Measurements from ENCODE around the gene ADGRF3.

Gene ADGRF3

GRCh38 chr2:26283606-26284005, 63.0 kb downstream of the ADGRF3 start:
- H3K4ac ChIP-seq (ENCODE audit: low read length) = no peak overlapping the region
- peaks cover 7 to 93% of the 10 kb centered on the region in 2 donors for H3K36me3 ChIP-seq (replicated peaks in 1 of 2; ENCODE audit: control insufficient read depth in 2 of 2, insufficient read depth in 2 of 2, low read length in 2 of 2)
- DNase-seq (ENCODE audit: low spot score) = no peak
- no peak overlapping the region for H3K18ac ChIP-seq (ENCODE audit: low read length)
- H4K8ac ChIP-seq (ENCODE audit: low read depth, low read length) = no peak overlapping the region
- H3K9me3 ChIP-seq (replicated peaks in 1 of 2; ENCODE audit: control insufficient read depth in 2 of 2, insufficient read depth in 1 of 2, low read depth in 1 of 2, low read length in 2 of 2) = no peaks in the 10 kb centered on the region
- no peak overlapping the region for H3K4me3 ChIP-seq (ENCODE audit: low read length in 2 of 2)
- no peaks in the 10 kb centered on the region for H3K79me1 ChIP-seq (ENCODE audit: low read depth, low read length)
- WGBS, 2 donors (ENCODE audit: extremely low coverage in 2 of 2, insufficient read length in 2 of 2, insufficient replicate concordance in 1 of 2) = no CpG with 5 or more reads among the region's 2 CpGs
- H3K23ac ChIP-seq (ENCODE audit: low read depth, low read length, poor library complexity) = no peak overlapping the region
- H2BK12ac ChIP-seq (ENCODE audit: low read length) = no peak overlapping the region
- no peak overlapping the region for H2AFZ ChIP-seq (ENCODE audit: low read length)
- no peak overlapping the region for H2BK120ac ChIP-seq (ENCODE audit: low read depth, low read length)
- H3K27me3 ChIP-seq (ENCODE audit: control insufficient read depth in 3 of 3, insufficient read depth in 3 of 3, low read depth in 1 of 3, low read length in 3 of 3) = no peaks in the 10 kb centered on the region
- H2BK15ac ChIP-seq (ENCODE audit: low read length) = no peak overlapping the region
- H4K91ac ChIP-seq (ENCODE audit: low read depth, low read length, poor library complexity) = no peak overlapping the region
- H2BK5ac ChIP-seq (ENCODE audit: low read length) = no peak overlapping the region
- no peak overlapping the region for H3K27ac ChIP-seq (replicated peaks; ENCODE audit: low read length)
- no peak overlapping the region for H3K4me2 ChIP-seq (ENCODE audit: insufficient read depth, low read length, poor library complexity, severe bottlenecking)
- H2AK5ac ChIP-seq (ENCODE audit: low read depth, low read length) = no peak overlapping the region
- no peak overlapping the region for H3K9ac ChIP-seq (ENCODE audit: low read depth, low read length, poor library complexity)
- no peak overlapping the region for H3K14ac ChIP-seq (ENCODE audit: low read length)
- no peaks in the 10 kb centered on the region for H3K4me1 ChIP-seq (ENCODE audit: control insufficient read depth in 2 of 2, insufficient read depth in 1 of 2, low read depth in 1 of 2, low read length in 2 of 2)

- DNase-seq (ENCODE audit: low spot score) = no peak
- no peak overlapping the region for H3K4me2 ChIP-seq (ENCODE audit: insufficient read depth, low read length, poor library complexity, severe bottlenecking)
- H3K36me3 ChIP-seq (replicated peaks in 1 of 2; ENCODE audit: control insufficient read depth in 2 of 2, insufficient read depth in 2 of 2, low read length in 2 of 2) = peaks cover 9 to 98% of the 10 kb centered on the region in 2 donors
- H2AK5ac ChIP-seq (ENCODE audit: low read depth, low read length) = no peak overlapping the region
- no peak overlapping the region for H2BK15ac ChIP-seq (ENCODE audit: low read length)
- no peaks in the 10 kb centered on the region for H3K27me3 ChIP-seq (ENCODE audit: control insufficient read depth in 3 of 3, insufficient read depth in 3 of 3, low read depth in 1 of 3, low read length in 3 of 3)
- H3K18ac ChIP-seq (ENCODE audit: low read length) = no peak overlapping the region
- no CpG with 5 or more reads among the region's 2 CpGs for WGBS, 2 donors (ENCODE audit: extremely low coverage in 2 of 2, insufficient read length in 2 of 2, insufficient replicate concordance in 1 of 2)
- H3K9me3 ChIP-seq (replicated peaks in 1 of 2; ENCODE audit: control insufficient read depth in 2 of 2, insufficient read depth in 1 of 2, low read depth in 1 of 2, low read length in 2 of 2) = no peaks in the 10 kb centered on the region
- no peak overlapping the region for H3K4me3 ChIP-seq (ENCODE audit: low read length in 2 of 2)
- no peak overlapping the region for H2AFZ ChIP-seq (ENCODE audit: low read length)
- H2BK120ac ChIP-seq (ENCODE audit: low read depth, low read length) = no peak overlapping the region
- no peak overlapping the region for H2BK5ac ChIP-seq (ENCODE audit: low read length)
- no peaks in the 10 kb centered on the region for H3K79me1 ChIP-seq (ENCODE audit: low read depth, low read length)
- no peak overlapping the region for H4K91ac ChIP-seq (ENCODE audit: low read depth, low read length, poor library complexity)
- no peak overlapping the region for H3K23ac ChIP-seq (ENCODE audit: low read depth, low read length, poor library complexity)
- no peak overlapping the region for H3K9ac ChIP-seq (ENCODE audit: low read depth, low read length, poor library complexity)
- H3K4ac ChIP-seq (ENCODE audit: low read length) = no peak overlapping the region
- H3K14ac ChIP-seq (ENCODE audit: low read length) = no peak overlapping the region
- H3K27ac ChIP-seq (replicated peaks; ENCODE audit: low read length) = no peak overlapping the region
- no peaks in the 10 kb centered on the region for H3K4me1 ChIP-seq (ENCODE audit: control insufficient read depth in 2 of 2, insufficient read depth in 1 of 2, low read depth in 1 of 2, low read length in 2 of 2)
- H4K8ac ChIP-seq (ENCODE audit: low read depth, low read length) = no peak overlapping the region
- no peak overlapping the region for H2BK12ac ChIP-seq (ENCODE audit: low read length)
Measured at GRCh38 chr2:26281226-26281625, 65.4 kb downstream of the ADGRF3 start.

- H3K14ac ChIP-seq (ENCODE audit: low read length) = no peak overlapping the region
- H2BK15ac ChIP-seq (ENCODE audit: low read length) = no peak overlapping the region
- H3K27ac ChIP-seq (replicated peaks; ENCODE audit: low read length) = no peak overlapping the region
- H4K91ac ChIP-seq (ENCODE audit: low read depth, low read length, poor library complexity) = no peak overlapping the region
- H2AK5ac ChIP-seq (ENCODE audit: low read depth, low read length) = no peak overlapping the region
- no peak overlapping the region for H3K4ac ChIP-seq (ENCODE audit: low read length)
- H3K23ac ChIP-seq (ENCODE audit: low read depth, low read length, poor library complexity) = no peak overlapping the region
- no peak overlapping the region for H2BK120ac ChIP-seq (ENCODE audit: low read depth, low read length)
- DNase-seq (ENCODE audit: low spot score) = no peak
- no peaks in the 10 kb centered on the region for H3K79me1 ChIP-seq (ENCODE audit: low read depth, low read length)
- no peak overlapping the region for H3K4me3 ChIP-seq (ENCODE audit: low read length in 2 of 2)
- H2BK5ac ChIP-seq (ENCODE audit: low read length) = no peak overlapping the region
- H3K18ac ChIP-seq (ENCODE audit: low read length) = no peak overlapping the region
- H3K9ac ChIP-seq (ENCODE audit: low read depth, low read length, poor library complexity) = no peak overlapping the region
- H2BK12ac ChIP-seq (ENCODE audit: low read length) = no peak overlapping the region
- no peak overlapping the region for H4K8ac ChIP-seq (ENCODE audit: low read depth, low read length)
- no peaks in the 10 kb centered on the region for H3K9me3 ChIP-seq (replicated peaks in 1 of 2; ENCODE audit: control insufficient read depth in 2 of 2, insufficient read depth in 1 of 2, low read depth in 1 of 2, low read length in 2 of 2)
- no CpG with 5 or more reads among the region's 3 CpGs for WGBS, 2 donors (ENCODE audit: extremely low coverage in 2 of 2, insufficient read length in 2 of 2, insufficient replicate concordance in 1 of 2)
- H3K4me2 ChIP-seq (ENCODE audit: insufficient read depth, low read length, poor library complexity, severe bottlenecking) = no peak overlapping the region
- H3K27me3 ChIP-seq (ENCODE audit: control insufficient read depth in 3 of 3, insufficient read depth in 3 of 3, low read depth in 1 of 3, low read length in 3 of 3) = no peaks in the 10 kb centered on the region
- peaks cover 7 to 95% of the 10 kb centered on the region in 2 donors for H3K36me3 ChIP-seq (replicated peaks in 1 of 2; ENCODE audit: control insufficient read depth in 2 of 2, insufficient read depth in 2 of 2, low read length in 2 of 2)
- H3K4me1 ChIP-seq (ENCODE audit: control insufficient read depth in 2 of 2, insufficient read depth in 1 of 2, low read depth in 1 of 2, low read length in 2 of 2) = no peaks in the 10 kb centered on the region
- no peak overlapping the region for H2AFZ ChIP-seq (ENCODE audit: low read length)
Measured at GRCh38 chr2:26279886-26280285, 66.7 kb downstream of the ADGRF3 start.

GRCh38 chr2:26276484-26277227, 69.9 kb downstream of the ADGRF3 start:
- H2BK12ac ChIP-seq (ENCODE audit: low read length) = no peak overlapping the region
- H3K27ac ChIP-seq (replicated peaks; ENCODE audit: low read length) = no peak overlapping the region
- H3K4me3 ChIP-seq (ENCODE audit: low read length in 2 of 2) = no peak overlapping the region
- no peaks in the 10 kb centered on the region for H3K9me3 ChIP-seq (replicated peaks in 1 of 2; ENCODE audit: control insufficient read depth in 2 of 2, insufficient read depth in 1 of 2, low read depth in 1 of 2, low read length in 2 of 2)
- H2BK120ac ChIP-seq (ENCODE audit: low read depth, low read length) = no peak overlapping the region
- no peak overlapping the region for H2BK15ac ChIP-seq (ENCODE audit: low read length)
- DNase-seq (ENCODE audit: low spot score) = no peak
- no peaks in the 10 kb centered on the region for H3K4me1 ChIP-seq (ENCODE audit: control insufficient read depth in 2 of 2, insufficient read depth in 1 of 2, low read depth in 1 of 2, low read length in 2 of 2)
- H2AFZ ChIP-seq (ENCODE audit: low read length) = no peak overlapping the region
- H3K4me2 ChIP-seq (ENCODE audit: insufficient read depth, low read length, poor library complexity, severe bottlenecking) = no peak overlapping the region
- H3K14ac ChIP-seq (ENCODE audit: low read length) = no peak overlapping the region
- H3K9ac ChIP-seq (ENCODE audit: low read depth, low read length, poor library complexity) = no peak overlapping the region
- no peaks in the 10 kb centered on the region for H3K27me3 ChIP-seq (ENCODE audit: control insufficient read depth in 3 of 3, insufficient read depth in 3 of 3, low read depth in 1 of 3, low read length in 3 of 3)
- peaks cover 7 to 91% of the 10 kb centered on the region in 2 donors for H3K36me3 ChIP-seq (replicated peaks in 1 of 2; ENCODE audit: control insufficient read depth in 2 of 2, insufficient read depth in 2 of 2, low read length in 2 of 2)
- H2BK5ac ChIP-seq (ENCODE audit: low read length) = no peak overlapping the region
- H4K91ac ChIP-seq (ENCODE audit: low read depth, low read length, poor library complexity) = no peak overlapping the region
- no peak overlapping the region for H4K8ac ChIP-seq (ENCODE audit: low read depth, low read length)
- WGBS, 2 donors (ENCODE audit: extremely low coverage in 2 of 2, insufficient read length in 2 of 2, insufficient replicate concordance in 1 of 2) = no CpG with 5 or more reads among the region's 4 CpGs
- no peak overlapping the region for H2AK5ac ChIP-seq (ENCODE audit: low read depth, low read length)
- H3K23ac ChIP-seq (ENCODE audit: low read depth, low read length, poor library complexity) = no peak overlapping the region
- no peaks in the 10 kb centered on the region for H3K79me1 ChIP-seq (ENCODE audit: low read depth, low read length)
- H3K4ac ChIP-seq (ENCODE audit: low read length) = no peak overlapping the region
- H3K18ac ChIP-seq (ENCODE audit: low read length) = no peak overlapping the region
